ENCODE results near the gene ARNT2.

The ARNT2 gene

GRCh38 chr15:80559761-80560160, 155.6 kb downstream of the ARNT2 start:
- no peak for DNase-seq

GRCh38 chr15:80560601-80561400, 156.6 kb downstream of the ARNT2 start:
- no peak for DNase-seq

GRCh38 chr15:80561500-80561899, 157.3 kb downstream of the ARNT2 start:
- DNase-seq: no peak

- no peak for DNase-seq
These were observed 157.9 kb downstream of the ARNT2 start for GRCh38 chr15:80562033-80562432.

GRCh38 chr15:80562846-80563245, 158.7 kb downstream of the ARNT2 start:
- no peak for DNase-seq

GRCh38 chr15:80563372-80563997, 159.3 kb downstream of the ARNT2 start:
- DNase-seq: no peak

GRCh38 chr15:80564056-80564455, 159.9 kb downstream of the ARNT2 start:
- DNase-seq: no peak

- no peak for DNase-seq
These were observed 161.2 kb downstream of the ARNT2 start for GRCh38 chr15:80565398-80565797.

GRCh38 chr15:80565988-80566387, 161.8 kb downstream of the ARNT2 start:
- DNase-seq: no peak

- DNase-seq: no peak
These were observed 163.6 kb downstream of the ARNT2 start for GRCh38 chr15:80567721-80568157.

GRCh38 chr15:80568298-80568697, 164.1 kb downstream of the ARNT2 start:
- DNase-seq: no peak

GRCh38 chr15:80568876-80569605, 164.9 kb downstream of the ARNT2 start:
- DNase-seq: no peak

GRCh38 chr15:80569656-80570055, 165.5 kb downstream of the ARNT2 start:
- no peak for DNase-seq

- DNase-seq: no peak
These were observed 166.4 kb downstream of the ARNT2 start for GRCh38 chr15:80570553-80570952.

- DNase-seq: no peak
These were observed 168.2 kb downstream of the ARNT2 start for GRCh38 chr15:80572337-80572736.

GRCh38 chr15:80573606-80574005, 169.4 kb downstream of the ARNT2 start:
- DNase-seq: no peak

GRCh38 chr15:80574590-80574989, 170.4 kb downstream of the ARNT2 start:
- no peak for DNase-seq

GRCh38 chr15:80576519-80577090, 172.4 kb downstream of the ARNT2 start:
- DNase-seq: no peak

- no peak for DNase-seq
These were observed 173.5 kb downstream of the ARNT2 start for GRCh38 chr15:80577552-80578205.

- DNase-seq: no peak
These were observed 174.0 kb downstream of the ARNT2 start for GRCh38 chr15:80578206-80578595.

GRCh38 chr15:80578871-80579270, 174.7 kb downstream of the ARNT2 start:
- no peak for DNase-seq

GRCh38 chr15:80579611-80580010, 175.4 kb downstream of the ARNT2 start:
- DNase-seq: no peak

- DNase-seq: no peak
These were observed 175.9 kb downstream of the ARNT2 start for GRCh38 chr15:80580106-80580505.

Measured in activated CD4-positive, CD25-positive, alpha-beta regulatory T cell treated with anti-CD3 and anti-CD28 coated beads, Interleukin-2, amount 50 U/mL, for 72 hours (primary cell).